NCI-H128 (cell line): Measurements from ENCODE around the gene TMEM179B.
A peak's percentile ranks its signal among the peaks of the same experiment; 100 is the strongest.

ENCODE experiments used
- DNase-seq: peaks from one replicate; lab custom pipeline; 2025; ENCODE audit not compliant: unreplicated experiment; lab: John Stamatoyannopoulos, UW

Gene TMEM179B

DNA sequence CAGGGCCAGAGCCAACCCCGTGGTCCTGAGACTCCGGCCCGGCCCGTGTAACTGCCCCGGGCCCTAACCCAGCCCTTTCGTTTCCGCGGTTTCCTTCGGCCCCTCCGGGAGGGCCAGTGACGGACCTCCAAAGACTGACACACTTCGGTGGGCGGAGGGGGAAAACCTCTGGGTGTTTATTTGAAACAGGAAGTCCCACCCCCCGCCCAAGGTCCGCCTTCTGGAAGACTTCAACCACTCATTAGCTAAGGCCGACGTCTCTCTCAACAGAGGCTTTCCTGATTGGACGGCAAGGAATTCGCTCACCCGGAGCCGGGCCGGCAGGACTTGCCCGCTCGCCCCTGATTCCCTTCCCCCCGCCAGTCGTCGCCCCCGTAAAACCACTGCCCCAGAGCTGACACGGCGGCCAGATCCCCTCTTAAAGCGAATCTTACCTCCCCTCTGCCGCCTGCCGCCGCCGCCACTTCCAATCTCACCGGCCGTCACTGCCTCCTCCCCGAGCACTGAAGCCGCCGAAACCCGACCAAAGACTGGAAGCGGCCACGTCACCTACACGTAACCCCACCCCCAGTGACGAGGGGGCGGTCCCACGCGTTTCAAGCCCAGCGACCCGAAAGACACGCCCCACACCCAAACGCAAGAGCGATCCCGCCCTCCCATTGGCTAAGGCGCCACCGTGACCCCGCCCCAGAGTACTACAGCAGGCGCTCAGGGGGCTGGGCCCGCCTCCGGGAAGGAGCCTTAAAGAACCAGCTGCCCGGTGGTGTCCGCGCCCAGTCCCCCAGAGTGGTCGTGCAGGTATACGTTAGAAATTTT lies 44.5 kb downstream of the TMEM179B start, which contains the start of gene STX5:
STX5 (minus strand) TSS at position 532 of the 816 bp plus-strand sequence. CDS start 808 bp downstream, outside the sequence.
- DNase-seq: peak; percentile 97

DNA sequence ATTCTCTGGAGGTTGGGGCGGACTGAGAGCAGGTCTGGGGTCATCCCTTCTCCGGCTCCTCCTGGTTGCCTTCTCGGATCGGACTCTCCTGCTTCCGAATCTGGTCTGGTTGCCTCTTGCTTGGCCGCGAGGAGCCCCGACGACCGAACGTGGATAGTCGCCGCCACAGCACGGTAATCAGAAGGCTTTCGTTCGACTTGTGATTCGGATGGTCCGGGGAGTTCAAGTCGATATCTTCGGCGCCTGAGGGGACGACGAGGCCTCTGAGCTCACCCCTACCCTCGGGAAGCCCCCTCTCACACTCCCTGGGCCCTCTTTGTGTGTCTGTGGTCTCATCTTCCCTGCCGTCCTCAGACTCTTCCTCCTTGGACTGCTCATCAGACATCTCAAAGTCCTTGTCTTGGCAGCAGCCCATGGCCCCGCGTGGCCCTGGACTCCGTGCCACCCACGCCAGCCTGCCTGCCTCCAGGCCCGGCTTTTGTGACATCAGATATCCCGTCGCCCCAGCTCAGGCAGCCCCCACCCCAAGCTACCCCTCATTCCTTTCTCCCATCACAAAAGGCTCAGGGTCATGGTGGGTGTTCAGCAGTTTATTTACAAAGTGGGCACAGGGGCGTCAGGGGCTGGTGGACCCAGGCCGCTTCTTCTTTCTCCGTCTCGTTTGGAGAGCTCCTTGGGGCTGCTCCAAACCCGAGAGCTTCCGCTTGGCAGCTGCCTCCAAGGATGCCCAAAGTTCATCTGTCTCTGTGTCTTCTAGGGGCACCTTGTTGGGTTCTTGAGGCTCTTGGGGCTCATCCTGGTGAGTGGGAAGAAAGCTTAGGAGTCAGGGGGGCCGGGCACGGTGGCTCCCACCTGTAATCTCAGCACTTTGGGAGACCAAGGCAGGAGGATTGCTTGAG lies 45.4 kb downstream of the TMEM179B start, which contains the start of gene TEX54:
TEX54 (minus strand) TSS at position 506 of the 899 bp plus-strand sequence.
- no peak for DNase-seq

DNA sequence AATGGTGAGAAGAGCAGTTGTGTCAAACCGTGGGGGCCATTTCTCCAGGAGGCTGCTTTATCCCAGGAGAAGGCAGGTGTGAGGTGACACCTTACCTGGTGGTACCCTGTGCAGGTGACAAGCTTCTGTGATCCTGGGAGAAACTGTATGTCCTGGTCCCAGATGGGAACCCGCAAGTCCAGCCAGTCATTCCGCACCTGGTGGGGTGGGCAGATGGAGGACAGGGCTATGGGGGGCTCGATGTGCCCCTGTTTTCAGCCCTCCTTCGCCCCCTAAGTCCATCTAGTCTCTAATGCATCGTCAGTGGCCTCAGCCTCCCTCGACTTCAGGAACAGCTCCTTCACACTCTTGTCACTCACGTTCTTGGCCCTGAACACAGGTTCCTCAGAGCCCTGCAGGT lies 48.1 kb downstream of the TMEM179B start:
- no peak for DNase-seq

DNA sequence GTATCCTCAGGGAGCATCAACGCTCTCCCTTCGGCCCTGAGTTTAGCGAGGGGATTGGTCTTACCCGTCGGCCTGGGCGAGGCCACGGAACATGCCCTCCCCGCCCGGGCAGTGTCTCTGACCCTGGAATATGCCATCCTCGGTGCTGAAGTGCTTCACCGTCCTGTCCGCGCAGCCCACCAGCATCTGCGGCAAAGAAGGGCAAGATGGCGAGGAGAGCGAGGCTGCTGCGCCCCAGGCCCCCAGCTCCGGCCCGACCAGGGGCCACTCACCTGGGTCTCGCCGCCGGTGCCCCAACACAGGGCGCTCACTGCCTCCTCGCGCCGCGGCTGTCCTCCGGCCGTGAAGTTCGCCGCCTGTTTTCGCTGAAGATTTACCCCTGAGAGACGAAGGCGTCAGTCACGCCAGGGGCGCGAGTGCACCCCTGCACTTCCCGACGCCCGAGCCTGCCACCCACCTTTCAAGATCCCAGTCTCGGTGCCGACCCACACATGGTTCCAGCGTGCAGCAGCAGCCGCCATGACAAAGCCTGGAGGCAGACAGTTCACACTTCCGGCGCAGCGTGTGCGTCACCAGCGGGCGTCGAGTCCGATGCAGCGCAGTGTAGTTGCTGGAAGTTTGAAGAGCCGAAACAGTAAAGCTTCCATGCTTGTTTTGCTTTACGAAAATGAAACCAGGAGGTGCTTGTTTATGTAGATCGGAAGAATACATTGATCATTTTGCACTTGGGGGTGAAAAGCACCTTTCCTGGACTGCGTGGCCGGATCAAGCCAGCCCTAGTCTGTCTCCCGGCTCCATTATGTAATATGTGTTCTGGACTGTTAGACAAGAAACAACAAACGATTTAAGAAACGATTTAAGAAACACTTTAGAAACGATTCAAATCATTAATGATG lies 52.1 kb downstream of the TMEM179B start, which contains the start of gene WDR74:
WDR74 (minus strand) TSS at position 541 of the 896 bp plus-strand sequence; CDS start at position 521, 20 bp downstream.
- peak; percentile 83 for DNase-seq
